GM12878 (cell line): ENCODE measurements around the gene LHFPL4. TPM values are rescaled to one million over a fixed set of nuclear protein-coding genes. Genes with fewer than 3 reads are reported as not detected.

Experiments
- polyA plus RNA-seq, 11 experiments: library from polyadenylated mRNA; depleted of rRNA in 4 of 11; unstranded in 6 of 11; stranded (reverse) in 5 of 11; fragments of >200 nt; fragmentation: Nextera tagmentation in 4 of 11; fragmentation: Illumina TruSeq in 1 of 11; extraction: Ambion mirVana in 4 of 11; extraction: Trizol in 1 of 11; gene quantifications; 1 replicate in 1 of 11; 2 replicates in 10 of 11; pipeline versions ENCODE4 v1.2.1 to v1.2.3, GENCODE V29; 2011 to 2016; ENCODE audit warnings: inconsistent platforms in 2 of 11, missing spikeins in 2 of 11, low read depth in 1 of 11
- total RNA-seq, 4 experiments: library from RNA; depleted of rRNA in 3 of 4; stranded (reverse); fragments of >200 nt in 3 of 4; fragmentation: Illumina TruSeq in 1 of 4; extraction: Trizol in 1 of 4; gene quantifications; 2 replicates each; pipeline versions ENCODE4 v1.2.1 to v1.2.3, GENCODE V29; 2013 to 2021

Gene LHFPL4
- total and polyA plus RNA-seq, 10 of the 15 experiments (the other 5 are each of a cell fraction or from before 2014, with no cell fraction given) = 0.05 to 0.15 TPM; not detected in 8

Other genes starting within 250 kb of the LHFPL4 start
Only the 7 nearest of the 9 such genes appear.
- gene THUMPD3, start 190.8 kb downstream of the LHFPL4 start, total RNA-seq (2014; rRNA removed) = 28.7 and 42.3 TPM in 2 replicates
- gene THUMPD3, start 190.8 kb downstream of the LHFPL4 start, total RNA-seq (2014; rRNA removed; fragmentation: Illumina TruSeq; extraction: Trizol) = 46.7 and 47.4 TPM in 2 replicates
- gene THUMPD3, start 190.8 kb downstream of the LHFPL4 start, total RNA-seq (2021) = 39.3 and 46.1 TPM in 2 replicates
- 44.5 and 57.5 TPM in 2 replicates for gene THUMPD3, start 190.8 kb downstream of the LHFPL4 start, polyA plus RNA-seq (2011; rRNA removed)
- gene THUMPD3, start 190.8 kb downstream of the LHFPL4 start, polyA plus RNA-seq (2014; fragmentation: Illumina TruSeq; extraction: Trizol) = 43.8 and 54.9 TPM in 2 replicates
- gene THUMPD3, start 190.8 kb downstream of the LHFPL4 start, polyA plus RNA-seq (2014; fragmentation: Nextera tagmentation; extraction: Ambion mirVana) = 10 to 100 TPM; 29.2 to 32.1 TPM
- 25.4 and 31.7 TPM in 2 replicates for gene THUMPD3, start 190.8 kb downstream of the LHFPL4 start, polyA plus RNA-seq (2014; rRNA removed)
- gene THUMPD3, start 190.8 kb downstream of the LHFPL4 start, polyA plus RNA-seq (2016; fragmentation: Nextera tagmentation; extraction: Ambion mirVana) = 10 to 100 TPM; 39.8 to 44.2 TPM
- gene SETD5, start 156.2 kb downstream of the LHFPL4 start, total RNA-seq (2014; rRNA removed) = 44.7 and 53.3 TPM in 2 replicates
- gene SETD5, start 156.2 kb downstream of the LHFPL4 start, total RNA-seq (2014; rRNA removed; fragmentation: Illumina TruSeq; extraction: Trizol) = 60.8 and 61.2 TPM in 2 replicates
- 90.1 and 93.5 TPM in 2 replicates for gene SETD5, start 156.2 kb downstream of the LHFPL4 start, total RNA-seq (2021)
- 73.3 and 94.0 TPM in 2 replicates for gene SETD5, start 156.2 kb downstream of the LHFPL4 start, polyA plus RNA-seq (2011; rRNA removed)
- gene SETD5, start 156.2 kb downstream of the LHFPL4 start, polyA plus RNA-seq (2014; fragmentation: Illumina TruSeq; extraction: Trizol) = 87.6 and 94.3 TPM in 2 replicates
- gene SETD5, start 156.2 kb downstream of the LHFPL4 start, polyA plus RNA-seq (2014; fragmentation: Nextera tagmentation; extraction: Ambion mirVana) = 10 to 100 TPM in 1 of 2 experiments, 1 to 10 TPM in 1; 8.2 to 23.0 TPM
- 55.5 and 57.5 TPM in 2 replicates for gene SETD5, start 156.2 kb downstream of the LHFPL4 start, polyA plus RNA-seq (2014; rRNA removed)
- gene SETD5, start 156.2 kb downstream of the LHFPL4 start, polyA plus RNA-seq (2016; fragmentation: Nextera tagmentation; extraction: Ambion mirVana) = 10 to 100 TPM; 46.9 to 50.7 TPM
- gene MTMR14, start 95.7 kb upstream of the LHFPL4 start, total RNA-seq (2014; rRNA removed) = 63.0 and 69.5 TPM in 2 replicates
- gene MTMR14, start 95.7 kb upstream of the LHFPL4 start, total RNA-seq (2014; rRNA removed; fragmentation: Illumina TruSeq; extraction: Trizol) = 39.0 and 41.4 TPM in 2 replicates
- gene MTMR14, start 95.7 kb upstream of the LHFPL4 start, total RNA-seq (2021) = 55.0 and 57.3 TPM in 2 replicates
- gene MTMR14, start 95.7 kb upstream of the LHFPL4 start, polyA plus RNA-seq (2011; rRNA removed) = 43.0 and 55.9 TPM in 2 replicates
- gene MTMR14, start 95.7 kb upstream of the LHFPL4 start, polyA plus RNA-seq (2014; fragmentation: Illumina TruSeq; extraction: Trizol) = 44.6 and 53.9 TPM in 2 replicates
- 10 to 100 TPM; 13.0 to 16.9 TPM for gene MTMR14, start 95.7 kb upstream of the LHFPL4 start, polyA plus RNA-seq (2014; fragmentation: Nextera tagmentation; extraction: Ambion mirVana)
- gene MTMR14, start 95.7 kb upstream of the LHFPL4 start, polyA plus RNA-seq (2014; rRNA removed) = 44.0 and 56.1 TPM in 2 replicates
- gene MTMR14, start 95.7 kb upstream of the LHFPL4 start, polyA plus RNA-seq (2016; fragmentation: Nextera tagmentation; extraction: Ambion mirVana) = 10 to 100 TPM; 56.8 to 64.0 TPM
- not detected in 2 replicates for gene CPNE9, start 150.0 kb upstream of the LHFPL4 start, total RNA-seq (2014; rRNA removed)
- gene CPNE9, start 150.0 kb upstream of the LHFPL4 start, total RNA-seq (2014; rRNA removed; fragmentation: Illumina TruSeq; extraction: Trizol) = not detected in 2 replicates
- gene CPNE9, start 150.0 kb upstream of the LHFPL4 start, total RNA-seq (2021) = not detected in 2 replicates
- gene CPNE9, start 150.0 kb upstream of the LHFPL4 start, polyA plus RNA-seq (2011; rRNA removed) = 0.05 TPM in 1 of 2 replicates, not detected in the other
- not detected in 2 replicates for gene CPNE9, start 150.0 kb upstream of the LHFPL4 start, polyA plus RNA-seq (2014; fragmentation: Illumina TruSeq; extraction: Trizol)
- gene CPNE9, start 150.0 kb upstream of the LHFPL4 start, polyA plus RNA-seq (2014; fragmentation: Nextera tagmentation; extraction: Ambion mirVana) = under 1 TPM in 1 of 2 experiments, not detected in 1; 0.02 TPM
- gene CPNE9, start 150.0 kb upstream of the LHFPL4 start, polyA plus RNA-seq (2014; rRNA removed) = 0.12 TPM in 1 of 2 replicates, not detected in the other
- gene CPNE9, start 150.0 kb upstream of the LHFPL4 start, polyA plus RNA-seq (2016; fragmentation: Nextera tagmentation; extraction: Ambion mirVana) = not detected
- 19.2 and 21.9 TPM in 2 replicates for gene BRPF1, start 177.9 kb upstream of the LHFPL4 start, total RNA-seq (2014; rRNA removed)
- 11.1 and 13.6 TPM in 2 replicates for gene BRPF1, start 177.9 kb upstream of the LHFPL4 start, total RNA-seq (2014; rRNA removed; fragmentation: Illumina TruSeq; extraction: Trizol)
- 21.3 and 25.3 TPM in 2 replicates for gene BRPF1, start 177.9 kb upstream of the LHFPL4 start, total RNA-seq (2021)
- 3.9 and 9.0 TPM in 2 replicates for gene BRPF1, start 177.9 kb upstream of the LHFPL4 start, polyA plus RNA-seq (2011; rRNA removed)
- 6.4 and 13.6 TPM in 2 replicates for gene BRPF1, start 177.9 kb upstream of the LHFPL4 start, polyA plus RNA-seq (2014; fragmentation: Illumina TruSeq; extraction: Trizol)
- gene BRPF1, start 177.9 kb upstream of the LHFPL4 start, polyA plus RNA-seq (2014; fragmentation: Nextera tagmentation; extraction: Ambion mirVana) = 1 to 10 TPM; 1.2 to 1.4 TPM
- gene BRPF1, start 177.9 kb upstream of the LHFPL4 start, polyA plus RNA-seq (2014; rRNA removed) = 18.6 and 20.7 TPM in 2 replicates
- gene BRPF1, start 177.9 kb upstream of the LHFPL4 start, polyA plus RNA-seq (2016; fragmentation: Nextera tagmentation; extraction: Ambion mirVana) = 10 to 100 TPM; 13.0 to 14.4 TPM
- gene OGG1, start 196.1 kb upstream of the LHFPL4 start, total RNA-seq (2014; rRNA removed) = 32.0 and 32.1 TPM in 2 replicates
- 21.1 and 23.5 TPM in 2 replicates for gene OGG1, start 196.1 kb upstream of the LHFPL4 start, total RNA-seq (2014; rRNA removed; fragmentation: Illumina TruSeq; extraction: Trizol)
- gene OGG1, start 196.1 kb upstream of the LHFPL4 start, total RNA-seq (2021) = 24.3 TPM in 2 replicates
- 14.2 and 22.8 TPM in 2 replicates for gene OGG1, start 196.1 kb upstream of the LHFPL4 start, polyA plus RNA-seq (2011; rRNA removed)
- 27.4 and 30.1 TPM in 2 replicates for gene OGG1, start 196.1 kb upstream of the LHFPL4 start, polyA plus RNA-seq (2014; fragmentation: Illumina TruSeq; extraction: Trizol)
- 1 to 10 TPM; 4.8 to 6.9 TPM for gene OGG1, start 196.1 kb upstream of the LHFPL4 start, polyA plus RNA-seq (2014; fragmentation: Nextera tagmentation; extraction: Ambion mirVana)
- gene OGG1, start 196.1 kb upstream of the LHFPL4 start, polyA plus RNA-seq (2014; rRNA removed) = 35.4 and 38.7 TPM in 2 replicates
- gene OGG1, start 196.1 kb upstream of the LHFPL4 start, polyA plus RNA-seq (2016; fragmentation: Nextera tagmentation; extraction: Ambion mirVana) = 10 to 100 TPM; 35.6 to 38.8 TPM
- gene CAMK1, start 216.1 kb upstream of the LHFPL4 start, total RNA-seq (2014; rRNA removed) = 0.44 and 0.73 TPM in 2 replicates
- gene CAMK1, start 216.1 kb upstream of the LHFPL4 start, total RNA-seq (2014; rRNA removed; fragmentation: Illumina TruSeq; extraction: Trizol) = 0.31 and 0.32 TPM in 2 replicates
- gene CAMK1, start 216.1 kb upstream of the LHFPL4 start, total RNA-seq (2021) = 0.61 and 0.64 TPM in 2 replicates
- gene CAMK1, start 216.1 kb upstream of the LHFPL4 start, polyA plus RNA-seq (2011; rRNA removed) = 0.16 and 0.24 TPM in 2 replicates
- 0.28 TPM in 1 of 2 replicates, not detected in the other for gene CAMK1, start 216.1 kb upstream of the LHFPL4 start, polyA plus RNA-seq (2014; fragmentation: Illumina TruSeq; extraction: Trizol)
- gene CAMK1, start 216.1 kb upstream of the LHFPL4 start, polyA plus RNA-seq (2014; fragmentation: Nextera tagmentation; extraction: Ambion mirVana) = not detected
- gene CAMK1, start 216.1 kb upstream of the LHFPL4 start, polyA plus RNA-seq (2014; rRNA removed) = 0.18 and 0.37 TPM in 2 replicates
- gene CAMK1, start 216.1 kb upstream of the LHFPL4 start, polyA plus RNA-seq (2016; fragmentation: Nextera tagmentation; extraction: Ambion mirVana) = 1 to 10 TPM; 1.5 to 2.1 TPM